H1 (cell line): ENCODE measurements around the gene SHLD2. TPM values are rescaled to one million over a fixed set of nuclear protein-coding genes. Genes with fewer than 3 reads are reported as not detected.
"Not testable (repeated sequence)": the region's sequence is repeated elsewhere in the genome, so short reads cannot be mapped to it uniquely, and the experiment has no call there.

Experiments used
- CTCF ChIA-PET: fragments of 300-600 bp; sonication (Branson Sonifier 250); formaldehyde crosslinking; loops from one replicate; lab custom pipeline; 2021; ENCODE audit not compliant: partially characterized antibody; lab: Charles Lee
- POLR2A ChIA-PET: fragments of 300-600 bp; sonication (Branson Sonifier 250); formaldehyde crosslinking; loops from one replicate; lab custom pipeline; 2021; ENCODE audit warnings: inconsistent platforms; ENCODE audit not compliant: partially characterized antibody; lab: Charles Lee
- DNase-seq, 2 experiments: peaks; one replicate each; pipeline versions ENCODE4 v3.0.0 to v3.0.0-alpha.2; 2010 to 2022; ENCODE audit warnings: low spot score in 2 of 2, low read depth in 1 of 2, mixed read lengths in 1 of 2
- FAIRE-seq: peaks from 2 replicates; lab custom pipeline; 2011; peaks lifted over from hg19 to GRCh38; lab: Jason Lieb, UNC
- H2AFZ ChIP-seq: 2 replicates; pipeline ENCODE4 v1.8.1; 2012; ENCODE audit warnings: low read length, inconsistent platforms
- H2AK5ac ChIP-seq: 2 replicates; pipeline ENCODE4 v1.6.1; 2013; ENCODE audit warnings: low read depth, low read length
- H2BK120ac ChIP-seq: replicated peaks from 2 replicates; pipeline ENCODE3; 2013; ENCODE audit warnings: low read depth, low read length, inconsistent platforms
- H2BK12ac ChIP-seq: 2 replicates; pipeline ENCODE4 v1.6.1; 2013; ENCODE audit warnings: low read depth, low read length
- H2BK15ac ChIP-seq: 2 replicates; pipeline ENCODE4 v1.6.1; 2013; ENCODE audit warnings: low read length
- H2BK20ac ChIP-seq: 2 replicates; pipeline ENCODE4 v1.6.1; 2013; ENCODE audit warnings: low read length
- H2BK5ac ChIP-seq: 2 replicates; pipeline ENCODE4 v1.6.1; 2013; ENCODE audit warnings: low read depth, low read length
- H3K14ac ChIP-seq: 2 replicates; pipeline ENCODE4 v1.6.1; 2013; ENCODE audit warnings: inconsistent platforms; ENCODE audit not compliant: insufficient read length
- H3K18ac ChIP-seq: 2 replicates; pipeline ENCODE4 v1.6.1; 2013; ENCODE audit warnings: low read length; ENCODE audit errors: extremely low read depth
- H3K23ac ChIP-seq: 2 replicates; pipeline ENCODE4 v1.6.1; 2013; ENCODE audit warnings: inconsistent platforms; ENCODE audit not compliant: insufficient read length
- H3K23me2 ChIP-seq: 2 replicates; pipeline ENCODE4 v1.6.1; 2013; ENCODE audit warnings: low read depth, low read length
- H3K27ac ChIP-seq: 2 replicates; pipeline ENCODE4 v1.6.1; 2011; ENCODE audit warnings: low read depth, low read length, inconsistent platforms
- H3K27me3 ChIP-seq, 4 experiments: replicated peaks in 1 of 4; 1 replicate in 1 of 4; 2 replicates in 3 of 4; pipeline versions ENCODE4 v1.6.1 to v1.8.1; 2011 to 2013; ENCODE audit warnings: low read length in 3 of 4, mild to moderate bottlenecking in 3 of 4, inconsistent platforms in 2 of 4, mixed read lengths in 2 of 4, moderate library complexity in 1 of 4; ENCODE audit not compliant: control insufficient read depth in 3 of 4, insufficient read depth in 3 of 4; ENCODE audit errors: extremely low read depth in 1 of 4
- H3K36me3 ChIP-seq, 4 experiments: 2 replicates each; pipeline versions ENCODE4 v1.6.1 to v1.8.1; 2011 to 2013; ENCODE audit warnings: mild to moderate bottlenecking in 4 of 4, low read length in 3 of 4, moderate library complexity in 2 of 4, control low read depth in 1 of 4, inconsistent platforms in 1 of 4; ENCODE audit not compliant: insufficient read depth in 4 of 4, control insufficient read depth in 2 of 4
- H3K4ac ChIP-seq: replicated peaks from 2 replicates; pipeline ENCODE3; 2013; ENCODE audit warnings: low read length, low read depth, mixed read lengths, inconsistent platforms; ENCODE audit not compliant: insufficient read length
- H3K4me1 ChIP-seq, 4 experiments: replicated peaks in 1 of 4; 1 replicate in 1 of 4; 2 replicates in 3 of 4; pipeline versions ENCODE4 v1.6.1 to v1.8.1; 2011 to 2013; ENCODE audit warnings: low read length in 3 of 4, inconsistent platforms in 2 of 4, mixed read lengths in 1 of 4; ENCODE audit not compliant: insufficient read depth in 4 of 4, control insufficient read depth in 3 of 4
- H3K4me2 ChIP-seq, 2 experiments: 2 replicates each; pipeline versions ENCODE4 v1.6.1 to v1.8.1; 2011 to 2013; ENCODE audit warnings: low read depth in 2 of 2, low read length in 2 of 2, control low read depth in 1 of 2, inconsistent platforms in 1 of 2, mild to moderate bottlenecking in 1 of 2; ENCODE audit not compliant: insufficient read depth in 1 of 2
- H3K4me3 ChIP-seq, 4 experiments: fragments of 200-600, 300-600 bp in 1 of 4; sonication (generic), shearing (Covaris generic), sonication (Bioruptor Twin) in 1 of 4; 2 replicates each; pipeline versions ENCODE4 v1.5.1 to v1.8.1; 2011 to 2016; ENCODE audit warnings: low read length in 4 of 4, low read depth in 3 of 4, control low read depth in 2 of 4, inconsistent platforms in 2 of 4, mild to moderate bottlenecking in 2 of 4, mixed read lengths in 1 of 4, moderate library complexity in 1 of 4; ENCODE audit not compliant: insufficient read depth in 2 of 4; ENCODE audit errors: extremely low read depth in 1 of 4
- H3K56ac ChIP-seq: replicated peaks from 2 replicates; pipeline ENCODE3; 2013; ENCODE audit warnings: low read depth, mild to moderate bottlenecking, mixed read lengths, low read length, inconsistent platforms; ENCODE audit not compliant: insufficient read length
- H3K79me1 ChIP-seq: 2 replicates; pipeline ENCODE4 v1.6.1; 2013; ENCODE audit warnings: low read depth, low read length, control low read depth
- H3K79me2 ChIP-seq, 2 experiments: 2 replicates each; pipeline versions ENCODE4 v1.6.1 to v1.8.1; 2012 to 2013; ENCODE audit warnings: low read length in 2 of 2, mild to moderate bottlenecking in 2 of 2, inconsistent platforms in 1 of 2; ENCODE audit not compliant: insufficient read depth in 2 of 2, control insufficient read depth in 1 of 2
- H3K9ac ChIP-seq, 4 experiments: replicated peaks in 1 of 4; 1 replicate in 1 of 4; 2 replicates in 3 of 4; pipeline versions ENCODE4 v1.6.1 to v1.8.1; 2011 to 2013; ENCODE audit warnings: low read depth in 3 of 4, low read length in 3 of 4, control low read depth in 2 of 4, mild to moderate bottlenecking in 2 of 4, moderate library complexity in 2 of 4, inconsistent platforms in 1 of 4; ENCODE audit errors: extremely low read depth in 1 of 4
- H3K9me3 ChIP-seq, 2 experiments: 2 replicates each; pipeline versions ENCODE4 v1.6.1 to v1.8.1; 2012 to 2013; ENCODE audit warnings: mild to moderate bottlenecking in 2 of 2, moderate library complexity in 2 of 2, control low read depth in 1 of 2, inconsistent platforms in 1 of 2, low read depth in 1 of 2, low read length in 1 of 2, mixed read lengths in 1 of 2; ENCODE audit not compliant: insufficient read depth in 2 of 2
- H4K20me1 ChIP-seq, 2 experiments: replicated peaks in 1 of 2; 2 replicates each; pipeline versions ENCODE3 to v1.8.1; 2011 to 2013; ENCODE audit warnings: inconsistent platforms in 2 of 2, low read length in 2 of 2, mild to moderate bottlenecking in 1 of 2; ENCODE audit not compliant: insufficient read depth in 2 of 2, control insufficient read depth in 1 of 2
- H4K5ac ChIP-seq: 2 replicates; pipeline ENCODE4 v1.6.1; 2013; ENCODE audit warnings: low read length, low read depth, mixed read lengths, inconsistent platforms; ENCODE audit not compliant: insufficient read length
- H4K8ac ChIP-seq: 2 replicates; pipeline ENCODE4 v1.8.0; 2013; ENCODE audit warnings: mild to moderate bottlenecking, moderate library complexity, low read length, inconsistent platforms; ENCODE audit not compliant: insufficient read depth; ENCODE audit errors: extremely low read depth
- H4K91ac ChIP-seq: replicated peaks from 2 replicates; pipeline ENCODE3; 2013; ENCODE audit warnings: low read length, mixed read lengths, inconsistent platforms; ENCODE audit not compliant: insufficient read length
- WGBS, 2 experiments: shearing (Covaris generic) in 1 of 2; methylation state at CpG; one replicate each; pipeline versions ENCODE4 v1.1.6 to v1.1.7; 2013 to 2015; ENCODE audit warnings: low lambda C conversion rate in 2 of 2, mixed read lengths in 2 of 2, inconsistent platforms in 1 of 2, low coverage in 1 of 2, missing lambda C conversion rate in 1 of 2; ENCODE audit not compliant: insufficient replicate concordance in 2 of 2, insufficient coverage in 1 of 2, insufficient read length in 1 of 2; ENCODE audit errors: extremely low coverage in 1 of 2, missing lambda C conversion rate in 1 of 2; 5-methylcytosine and 5-hydroxymethylcytosine counted together
- polyA plus RNA-seq, 7 experiments: library from polyadenylated mRNA; depleted of rRNA in 3 of 7; stranded (reverse) in 5 of 7; unstranded in 2 of 7; fragments of >200 nt in 5 of 7; fragments of 200-250 nt in 2 of 7; gene quantifications; 1 replicate in 5 of 7; 2 replicates in 1 of 7; 4 replicates in 1 of 7; pipeline versions ENCODE4 v1.2.1 to v1.2.3, GENCODE V29; 2011 to 2013; ENCODE audit warnings: missing spikeins in 2 of 7, mixed read lengths in 2 of 7
- total RNA-seq: library from RNA; stranded (reverse); fragmentation: NEBNext Ultra II Directional; extraction: Animal tissue kit (Norgen Biotek cat#: 25700); gene quantifications from 2 replicates; pipeline ENCODE4 v1.2.1, GENCODE V29; 2021

Gene SHLD2
- total and polyA plus RNA-seq, 2 of the 8 experiments (the other 6 are each of a cell fraction or from before 2014, with no cell fraction given): 7.9 to 32.4 TPM

DNA sequence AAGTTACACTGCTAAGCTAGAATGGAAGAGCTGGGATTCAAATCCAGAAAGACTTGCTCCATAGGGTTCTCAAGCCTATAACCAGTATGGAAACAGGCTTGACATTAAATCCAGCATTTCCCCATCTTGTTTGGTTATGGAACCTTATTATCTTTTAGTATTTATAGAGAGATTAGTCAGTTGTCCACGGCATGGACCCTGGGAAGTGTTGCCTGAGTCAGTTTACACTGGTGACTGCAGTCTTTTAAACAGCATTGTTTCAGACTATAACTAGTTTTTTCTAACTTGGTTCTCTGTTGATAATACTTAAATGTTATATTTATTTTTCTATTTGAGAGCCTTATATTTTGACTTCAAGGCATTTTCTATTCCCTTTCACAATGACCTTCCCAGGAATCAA is 23.1 kb downstream of the SHLD2 start:
- 86% methylated on average over 1 of the region's 1 CpG; no CpG with 5 or more reads in 1 of the 2 experiments for WGBS, 2 experiments

DNA sequence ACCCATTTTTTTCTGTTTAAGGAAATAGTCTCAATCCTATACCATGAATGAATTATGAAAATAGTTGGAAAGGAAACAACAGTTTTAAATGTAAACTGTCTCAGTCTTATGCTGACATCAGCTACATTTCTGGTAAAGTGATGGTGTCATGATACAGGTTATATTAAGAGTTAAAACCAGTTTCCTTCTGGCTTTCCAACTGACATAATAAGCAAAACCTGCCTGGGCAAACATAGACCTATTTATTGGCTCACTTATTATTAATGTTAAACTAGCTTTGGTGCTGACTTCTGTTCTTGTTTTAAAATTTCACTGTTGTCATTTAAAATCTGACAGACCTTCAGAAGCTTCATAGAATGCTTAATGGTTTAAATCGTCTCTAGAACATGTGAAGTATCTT is 24.0 kb downstream of the SHLD2 start:
- H2BK15ac ChIP-seq, H3K56ac ChIP-seq, H2AFZ ChIP-seq, H3K18ac ChIP-seq, H3K9me3 ChIP-seq, FAIRE-seq, H3K4ac ChIP-seq, H3K4me2 ChIP-seq, H4K8ac ChIP-seq, H3K4me3 ChIP-seq, H3K9ac ChIP-seq, H4K20me1 ChIP-seq, H3K79me2 ChIP-seq, H4K91ac ChIP-seq, H3K27ac ChIP-seq, H3K4me1 ChIP-seq, H4K5ac ChIP-seq, H2BK5ac ChIP-seq, DNase-seq, H3K23ac ChIP-seq, H3K14ac ChIP-seq, H3K36me3 ChIP-seq, H3K23me2 ChIP-seq, H2AK5ac ChIP-seq, H2BK20ac ChIP-seq, CTCF ChIA-PET, H3K27me3 ChIP-seq, H2BK12ac ChIP-seq, H2BK120ac ChIP-seq, H3K79me1 ChIP-seq, POLR2A ChIA-PET: not testable (repeated sequence)
- WGBS, 2 experiments: no CpG with 5 or more reads among the region's 1 CpG

More for the DNA sequence above, 23.1 kb downstream of the SHLD2 start:
- DNase-seq, POLR2A ChIA-PET, H4K20me1 ChIP-seq, H3K79me2 ChIP-seq, H3K14ac ChIP-seq, H2BK120ac ChIP-seq, H3K27me3 ChIP-seq, H4K8ac ChIP-seq, H4K91ac ChIP-seq, H3K79me1 ChIP-seq, H2BK15ac ChIP-seq, H3K27ac ChIP-seq, H3K36me3 ChIP-seq, H3K23ac ChIP-seq, H3K4ac ChIP-seq, H3K4me1 ChIP-seq, H3K56ac ChIP-seq, FAIRE-seq, H2BK5ac ChIP-seq, H3K23me2 ChIP-seq, H3K9me3 ChIP-seq, H4K5ac ChIP-seq, H3K4me2 ChIP-seq, CTCF ChIA-PET, H3K18ac ChIP-seq, H2AK5ac ChIP-seq, H2BK12ac ChIP-seq, H3K4me3 ChIP-seq, H3K9ac ChIP-seq, H2BK20ac ChIP-seq, H2AFZ ChIP-seq: not testable (repeated sequence)
